ENCODE data around the gene BSN.

Gene BSN

GRCh38 chr3:49553692-49554632, at the start of gene BSN:
BSN (plus strand) TSS chr3:49554477; CDS start chr3:49554603, 126 bp downstream.
- Mint-ChIP-seq H3K4me3 (peak within 1 kb of the TSS; percentile 84), H3K9me3 (no peaks in the 10 kb centered on the region), H3K27ac (no peak within 1 kb of the TSS), H3K36me3 (ENCODE audit: low read depth) (no peaks in the 10 kb centered on the region), H3K27me3 (ENCODE audit: low read depth) (peaks cover 59% of the 10 kb centered on the region), H3K4me1 (ENCODE audit: low read depth) (peaks cover 17% of the 10 kb centered on the region)

DNA sequence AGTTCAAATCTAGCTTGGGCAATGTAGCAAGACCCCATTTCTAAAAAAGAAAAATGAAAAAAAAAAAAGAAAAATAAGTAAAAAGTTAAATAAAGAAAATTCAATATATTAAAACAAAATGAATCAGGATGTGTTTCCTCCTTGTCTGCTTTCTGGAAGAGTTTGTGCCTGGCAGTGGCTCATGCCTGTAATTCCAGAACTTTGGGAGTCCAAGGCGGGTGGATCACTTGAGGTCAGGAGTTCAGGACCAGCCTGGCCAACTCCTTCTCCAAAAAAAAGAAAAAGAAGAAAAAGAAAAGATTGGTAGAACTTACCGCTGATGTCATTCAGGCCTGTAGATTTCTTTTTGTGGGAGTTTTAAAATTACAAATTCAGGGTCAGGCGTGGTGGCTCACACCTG, 47.4 kb upstream of the BSN start:
- Mint-ChIP-seq H3K27me3 (ENCODE audit: low read depth) (no peaks in the 10 kb centered on the region), H3K27ac (no peak overlapping the region), H3K9me3 (no peaks in the 10 kb centered on the region), H3K4me3 (no peak overlapping the region), H3K36me3 (ENCODE audit: low read depth) (peaks cover 12% of the 10 kb centered on the region), H3K4me1 (ENCODE audit: low read depth) (no peaks in the 10 kb centered on the region)

DNA sequence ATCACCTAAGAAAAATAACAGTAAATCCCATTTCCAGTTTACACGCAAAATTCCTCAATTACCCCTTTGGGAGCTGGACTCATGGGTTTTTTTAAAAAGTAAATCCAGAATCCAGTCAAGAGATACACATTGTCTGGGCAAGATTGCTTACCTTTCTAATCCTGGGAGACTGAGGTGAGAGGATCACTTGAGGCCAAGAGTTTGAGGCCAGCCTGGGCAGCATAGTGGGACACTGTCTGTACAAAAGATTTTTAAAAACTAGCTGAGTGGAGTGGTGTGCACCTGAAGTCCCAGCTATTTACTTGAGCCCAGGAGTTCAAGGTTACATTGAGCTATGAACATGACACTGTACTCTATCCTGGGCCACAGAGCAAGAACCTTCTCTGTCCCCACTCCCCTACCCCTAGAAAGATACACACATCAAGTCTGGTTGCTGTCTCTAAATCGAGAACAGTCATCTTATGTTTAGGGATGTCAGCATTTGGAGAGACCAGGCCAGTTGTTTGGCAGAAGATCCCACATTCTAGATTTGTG, 45.2 kb upstream of the BSN start:
- Mint-ChIP-seq H3K27me3 (ENCODE audit: low read depth) (no peaks in the 10 kb centered on the region), H3K4me3 (no peak overlapping the region), H3K27ac (no peak overlapping the region), H3K36me3 (ENCODE audit: low read depth) (peaks cover 17% of the 10 kb centered on the region), H3K9me3 (no peaks in the 10 kb centered on the region), H3K4me1 (ENCODE audit: low read depth) (no peaks in the 10 kb centered on the region)

DNA sequence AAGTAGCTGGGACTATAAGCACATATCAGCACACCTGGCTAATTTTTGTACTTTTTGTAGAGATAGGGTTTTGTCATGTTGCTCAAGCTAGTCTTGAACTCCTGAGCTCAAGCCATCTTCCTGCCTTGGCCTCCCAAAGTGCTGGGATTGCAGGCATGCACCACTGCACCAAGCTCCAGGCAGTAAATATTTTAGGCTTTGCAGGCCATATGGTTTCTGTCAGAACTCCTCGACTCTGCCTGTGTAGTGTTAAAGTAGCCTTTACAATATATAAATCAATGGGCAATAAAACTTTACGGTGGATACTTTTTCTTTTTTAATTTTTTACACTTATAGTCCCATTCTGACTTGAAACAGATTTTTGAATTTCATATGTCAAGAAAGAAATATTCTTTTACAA, 42.6 kb upstream of the BSN start:
- H3K27me3 Mint-ChIP-seq (ENCODE audit: low read depth) = no peaks in the 10 kb centered on the region
- no peaks in the 10 kb centered on the region for H3K9me3 Mint-ChIP-seq
- H3K27ac Mint-ChIP-seq = no peak overlapping the region
- H3K36me3 Mint-ChIP-seq (ENCODE audit: low read depth) = peaks cover 25% of the 10 kb centered on the region
- no peaks in the 10 kb centered on the region for H3K4me1 Mint-ChIP-seq (ENCODE audit: low read depth)
- no peak overlapping the region for H3K4me3 Mint-ChIP-seq

DNA sequence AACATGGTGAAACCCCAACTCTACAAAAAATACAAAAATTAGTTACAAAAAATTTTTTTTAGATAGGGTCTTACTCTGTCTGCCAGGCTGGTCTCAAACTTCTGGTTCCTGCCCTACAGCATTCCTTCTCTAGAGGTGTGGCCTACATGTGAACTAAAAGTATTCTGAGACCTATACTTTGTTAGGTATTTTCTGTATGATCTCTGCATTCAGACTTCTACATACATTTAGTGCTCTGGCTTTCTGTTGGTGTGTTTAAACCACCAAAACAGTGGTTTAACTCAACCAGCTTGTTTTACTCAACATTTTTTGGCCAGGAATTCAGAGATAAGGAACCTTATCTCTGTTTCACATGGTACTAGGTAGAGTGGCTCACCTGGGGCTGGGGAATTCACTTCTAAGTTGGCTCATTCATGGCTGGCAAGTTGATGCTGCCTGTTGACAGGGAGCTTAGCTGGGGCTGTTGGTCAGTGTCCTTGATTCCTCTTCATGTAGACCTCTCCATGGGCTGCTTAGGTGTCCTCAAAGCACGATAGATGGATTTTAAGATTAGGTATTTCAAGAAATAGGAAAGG, 41.4 kb upstream of the BSN start:
- Mint-ChIP-seq H3K27ac (no peak overlapping the region), H3K36me3 (ENCODE audit: low read depth) (peaks cover 30% of the 10 kb centered on the region), H3K9me3 (no peaks in the 10 kb centered on the region), H3K4me3 (no peak overlapping the region), H3K27me3 (ENCODE audit: low read depth) (no peaks in the 10 kb centered on the region), H3K4me1 (ENCODE audit: low read depth) (no peaks in the 10 kb centered on the region)

DNA sequence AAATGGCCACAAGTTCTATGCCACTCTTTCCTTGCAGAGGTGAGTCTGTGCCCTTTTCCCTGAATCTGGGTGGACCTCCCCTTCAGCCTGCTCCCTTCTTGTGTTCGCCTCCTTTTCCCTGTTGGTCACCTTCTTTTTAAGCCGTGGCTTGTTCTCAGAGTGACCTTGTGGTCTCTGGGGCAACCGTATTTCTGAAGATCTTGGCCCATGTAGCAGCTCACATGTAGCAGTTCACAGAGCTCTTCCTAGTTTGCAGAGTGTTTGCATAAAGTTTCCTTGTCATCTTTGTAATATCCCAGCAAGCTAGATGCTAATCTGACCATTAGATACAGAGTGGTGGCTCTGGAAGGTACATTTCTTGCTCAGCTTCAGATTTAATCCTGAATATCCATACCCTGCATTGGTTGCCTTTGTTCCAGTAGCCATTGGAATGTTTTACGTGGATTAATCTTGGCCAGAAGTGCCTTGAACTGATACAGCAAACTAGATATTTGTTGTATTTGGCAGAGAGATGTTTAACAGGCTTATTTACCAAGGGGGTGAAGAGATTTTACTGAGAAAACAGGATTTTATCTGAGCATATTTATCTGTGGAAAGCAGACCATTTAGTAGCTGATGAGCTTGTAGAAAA, 40.7 kb upstream of the BSN start:
- no peaks in the 10 kb centered on the region for H3K4me1 Mint-ChIP-seq (ENCODE audit: low read depth)
- peaks cover 32% of the 10 kb centered on the region for H3K36me3 Mint-ChIP-seq (ENCODE audit: low read depth)
- H3K9me3 Mint-ChIP-seq = no peaks in the 10 kb centered on the region
- no peaks in the 10 kb centered on the region for H3K27me3 Mint-ChIP-seq (ENCODE audit: low read depth)
- H3K27ac Mint-ChIP-seq = no peak overlapping the region
- H3K4me3 Mint-ChIP-seq = no peak overlapping the region

DNA sequence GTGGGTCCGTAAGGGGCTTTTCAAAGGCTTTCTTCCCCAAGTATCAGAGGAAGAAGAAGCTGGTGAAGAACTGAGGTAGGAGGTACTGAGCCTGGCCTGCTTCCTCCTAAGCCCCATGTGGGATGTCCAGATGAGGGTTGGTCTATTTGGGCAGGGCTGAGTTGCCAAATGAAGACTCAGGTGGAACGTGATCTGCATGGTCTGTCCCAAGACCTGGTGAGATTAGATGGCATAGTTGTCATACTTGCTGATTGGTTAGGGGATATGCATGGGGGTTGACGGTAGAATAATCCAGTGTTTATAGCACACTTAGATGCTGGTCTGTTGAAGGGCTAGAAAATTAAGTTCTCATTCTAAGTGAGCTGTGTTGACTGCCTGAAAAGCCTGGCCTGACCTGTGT, 36.3 kb upstream of the BSN start:
- Mint-ChIP-seq H3K9me3 (no peaks in the 10 kb centered on the region), H3K36me3 (ENCODE audit: low read depth) (peaks cover 27% of the 10 kb centered on the region), H3K4me1 (ENCODE audit: low read depth) (peaks cover 4% of the 10 kb centered on the region), H3K27ac (no peak overlapping the region), H3K4me3 (no peak overlapping the region), H3K27me3 (ENCODE audit: low read depth) (no peaks in the 10 kb centered on the region)

- no peaks in the 10 kb centered on the region for H3K9me3 Mint-ChIP-seq
- no peak overlapping the region for H3K4me3 Mint-ChIP-seq
- H3K4me1 Mint-ChIP-seq (ENCODE audit: low read depth) = peaks cover 4% of the 10 kb centered on the region
- H3K36me3 Mint-ChIP-seq (ENCODE audit: low read depth) = peaks cover 23% of the 10 kb centered on the region
- H3K27ac Mint-ChIP-seq = no peak overlapping the region
- no peaks in the 10 kb centered on the region for H3K27me3 Mint-ChIP-seq (ENCODE audit: low read depth)
Measured at GRCh38 chr3:49518441-49518840, 35.8 kb upstream of the BSN start.

- Mint-ChIP-seq H3K27me3 (ENCODE audit: low read depth) (no peaks in the 10 kb centered on the region), H3K27ac (no peak overlapping the region), H3K9me3 (no peaks in the 10 kb centered on the region), H3K36me3 (ENCODE audit: low read depth) (peaks cover 17% of the 10 kb centered on the region), H3K4me1 (ENCODE audit: low read depth) (peaks cover 4% of the 10 kb centered on the region), H3K4me3 (no peak overlapping the region)
Measured at GRCh38 chr3:49519296-49519695, 35.0 kb upstream of the BSN start.

DNA sequence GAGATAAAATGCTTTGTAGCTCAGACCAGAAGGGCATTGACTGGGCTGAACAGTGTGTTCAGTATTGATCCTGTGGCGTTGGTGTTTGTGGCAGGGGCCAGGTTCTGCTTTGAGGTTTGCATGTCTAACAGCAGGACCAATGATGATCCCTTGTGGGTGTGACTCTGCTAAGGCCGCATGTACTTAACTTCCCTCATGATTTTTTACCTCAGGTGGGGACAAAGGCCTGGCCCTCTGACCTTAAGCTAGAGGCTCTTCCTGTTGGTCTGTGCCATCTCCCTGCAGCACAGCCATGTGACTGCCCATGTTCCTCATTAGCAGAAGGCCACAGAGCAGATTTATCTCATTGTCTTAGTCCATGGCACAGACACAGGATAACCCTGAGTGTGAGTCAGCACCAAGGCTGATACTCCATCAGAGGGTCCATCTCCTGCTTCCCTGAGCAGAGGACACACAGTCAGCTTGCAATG, 34.3 kb upstream of the BSN start:
- H3K4me1 Mint-ChIP-seq (ENCODE audit: low read depth) = peaks cover 4% of the 10 kb centered on the region
- peaks cover 17% of the 10 kb centered on the region for H3K36me3 Mint-ChIP-seq (ENCODE audit: low read depth)
- no peak overlapping the region for H3K27ac Mint-ChIP-seq
- H3K4me3 Mint-ChIP-seq = no peak overlapping the region
- no peaks in the 10 kb centered on the region for H3K27me3 Mint-ChIP-seq (ENCODE audit: low read depth)
- no peaks in the 10 kb centered on the region for H3K9me3 Mint-ChIP-seq

DNA sequence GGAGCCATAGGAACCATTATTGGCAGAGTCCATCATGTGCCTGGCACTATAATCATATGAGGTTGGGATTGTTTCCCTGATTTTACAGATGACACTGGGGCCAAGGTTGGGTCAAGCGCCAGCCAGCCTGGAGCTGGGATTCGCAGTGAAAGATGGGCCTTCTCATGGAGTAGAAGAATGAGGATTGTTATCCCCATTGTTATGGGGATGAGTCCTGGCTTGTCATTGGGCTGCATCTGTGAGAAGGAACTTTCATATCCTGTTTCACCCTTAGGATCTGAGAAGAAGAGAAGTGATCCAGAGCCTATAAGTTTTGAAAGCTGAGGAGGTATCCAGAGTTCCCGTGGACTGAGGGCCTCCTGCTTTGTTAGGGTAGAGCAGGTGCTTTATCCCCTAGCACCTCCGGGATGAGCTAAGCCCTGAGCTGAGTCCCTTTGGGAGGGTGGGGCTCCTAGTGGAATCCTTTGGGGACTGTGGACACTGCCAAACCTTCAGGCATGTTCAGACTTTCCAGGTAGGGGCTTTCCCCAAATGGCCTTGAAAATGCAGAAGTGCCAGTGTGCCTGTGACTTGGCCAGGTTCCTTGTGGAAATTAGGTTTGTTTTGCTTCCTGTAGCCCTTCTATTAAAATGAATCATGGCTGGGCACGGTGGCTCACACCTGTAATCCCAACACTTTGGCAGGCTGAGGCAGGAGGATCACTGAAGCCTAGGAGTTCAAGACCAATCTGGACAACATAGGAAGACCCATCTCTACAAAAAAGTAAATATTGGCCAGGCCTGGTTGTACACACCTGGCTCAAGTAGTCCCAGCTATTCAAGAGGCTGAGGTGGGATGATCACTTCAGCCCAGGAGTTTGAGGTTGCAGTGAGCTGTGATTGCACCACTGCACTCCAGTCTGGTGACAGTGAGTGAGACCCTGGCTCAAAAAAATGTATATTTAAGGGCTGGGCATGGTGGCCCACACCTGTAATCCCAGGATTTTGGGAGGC, 30.2 kb upstream of the BSN start:
- Mint-ChIP-seq H3K4me1 (ENCODE audit: low read depth) (peaks cover 8% of the 10 kb centered on the region), H3K9me3 (no peaks in the 10 kb centered on the region), H3K27me3 (ENCODE audit: low read depth) (no peaks in the 10 kb centered on the region), H3K27ac (no peak overlapping the region), H3K36me3 (ENCODE audit: low read depth) (peaks cover 5% of the 10 kb centered on the region), H3K4me3 (no peak overlapping the region)

DNA sequence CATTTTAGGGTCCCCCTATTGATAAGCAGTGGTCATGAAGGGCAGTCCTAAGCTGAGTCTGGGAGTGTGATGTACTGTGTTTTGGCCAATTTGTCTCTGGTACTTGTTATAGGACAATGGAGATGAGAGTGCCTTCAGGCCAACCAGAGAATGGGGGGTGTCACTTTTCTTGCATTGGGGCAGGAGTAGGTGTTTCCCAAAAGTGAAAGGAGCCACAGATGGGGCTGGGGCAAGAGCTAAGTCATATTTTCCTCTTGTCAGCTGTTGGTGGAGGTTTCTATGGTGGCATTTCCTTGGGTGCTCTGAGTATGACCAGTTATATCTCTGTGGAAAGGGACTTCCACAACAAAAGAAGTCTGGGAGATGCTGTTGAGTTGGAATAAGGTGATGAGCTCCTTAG, 24.7 kb upstream of the BSN start:
- Mint-ChIP-seq H3K4me3 (no peak overlapping the region), H3K27me3 (ENCODE audit: low read depth) (no peaks in the 10 kb centered on the region), H3K4me1 (ENCODE audit: low read depth) (peaks cover 15% of the 10 kb centered on the region), H3K9me3 (no peaks in the 10 kb centered on the region), H3K36me3 (ENCODE audit: low read depth) (peaks cover 25% of the 10 kb centered on the region), H3K27ac (no peak overlapping the region)

- Mint-ChIP-seq H3K4me3 (no peak overlapping the region), H3K9me3 (no peaks in the 10 kb centered on the region), H3K27ac (no peak overlapping the region), H3K36me3 (ENCODE audit: low read depth) (peaks cover 25% of the 10 kb centered on the region), H3K4me1 (ENCODE audit: low read depth) (peaks cover 15% of the 10 kb centered on the region), H3K27me3 (ENCODE audit: low read depth) (no peaks in the 10 kb centered on the region)
Measured at GRCh38 chr3:49530231-49530630, 24.0 kb upstream of the BSN start.

- Mint-ChIP-seq H3K9me3 (no peaks in the 10 kb centered on the region), H3K4me3 (no peak overlapping the region), H3K4me1 (ENCODE audit: low read depth) (peaks cover 15% of the 10 kb centered on the region), H3K27ac (no peak overlapping the region), H3K27me3 (ENCODE audit: low read depth) (no peaks in the 10 kb centered on the region), H3K36me3 (ENCODE audit: low read depth) (peaks cover 25% of the 10 kb centered on the region)
Measured at GRCh38 chr3:49530701-49531100, 23.6 kb upstream of the BSN start.
